Urinary bladder (tissue), 4 donors: ENCODE results near the gene GCG. TPM values are rescaled to one million over a fixed set of nuclear protein-coding genes. Genes with fewer than 3 reads are reported as not detected.

Experiments used
- DNase-seq: peaks from one replicate; pipeline ENCODE4 v3.0.0-alpha.2; 2015; ENCODE audit errors: extremely low spot score
- H3K27ac ChIP-seq: one replicate; pipeline ENCODE4 v1.5.1; 2013; ENCODE audit warnings: low read depth, mild to moderate bottlenecking, moderate library complexity
- H3K36me3 ChIP-seq: one replicate; pipeline ENCODE4 v1.6.1; 2013; ENCODE audit warnings: mild to moderate bottlenecking, moderate library complexity; ENCODE audit not compliant: insufficient read depth
- H3K4me1 ChIP-seq: one replicate; pipeline ENCODE4 v1.6.1; 2013; ENCODE audit warnings: mild to moderate bottlenecking, moderate library complexity; ENCODE audit not compliant: insufficient read depth
- H3K4me3 ChIP-seq: one replicate; pipeline ENCODE4 v1.5.1; 2013; ENCODE audit warnings: low read depth, low read length
- WGBS: extraction: QIAGEN DNeasy Blood & Tissue Kit; methylation state at CpG from one replicate; pipeline ENCODE4 v1.1.7; 2013; 5-methylcytosine and 5-hydroxymethylcytosine counted together
- polyA plus RNA-seq: library from polyadenylated mRNA; stranded (reverse); fragments of 200-250 nt; gene quantifications from one replicate; pipeline ENCODE4 v1.2.3, GENCODE V29; 2013
- total RNA-seq: library from RNA; depleted of rRNA; stranded (reverse); fragments of >200 nt; gene quantifications from one replicate; pipeline ENCODE4 v1.2.3, GENCODE V29; 2014
- donor health status: healthy with polysubstance abuse.
- donor health status: healthy.

The GCG gene
- total RNA-seq (not detected), polyA plus RNA-seq (not detected)

- Histone ChIP-seq H3K4me3 (no peak within 1 kb of the TSS), H3K36me3 (no peaks in the 10 kb centered on the region), H3K4me1 (no peaks in the 10 kb centered on the region), H3K27ac (no peak within 1 kb of the TSS)
- DNase-seq: no peak
- 83% methylated on average over 3 of the region's 3 CpGs for WGBS
Observed at GRCh38 chr2:162152147-162152546, at the start of gene GCG. TSS of gene GCG (minus strand) at chr2:162152247. CDS start at chr2:162149178, 3,069 bp downstream.

DNA sequence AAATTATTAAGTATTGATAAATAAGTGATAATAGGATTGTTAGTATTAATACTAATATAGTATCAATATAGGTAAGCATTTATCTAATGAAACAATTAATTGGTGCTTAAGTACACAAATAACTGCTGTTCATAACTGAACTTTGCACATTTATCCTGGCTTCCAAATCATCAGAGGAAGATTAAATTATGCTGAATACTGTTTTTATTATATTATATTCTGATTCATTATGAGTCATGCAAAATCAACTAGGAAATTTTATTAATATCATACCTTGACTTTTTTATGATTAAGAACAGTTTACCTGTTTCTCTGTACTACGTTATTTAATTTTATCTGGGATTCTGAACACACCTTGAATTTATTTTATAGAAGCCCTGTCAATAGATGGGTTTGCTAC, 48.6 kb upstream of the GCG start:
- no peaks in the 10 kb centered on the region for H3K4me1 ChIP-seq
- no peak overlapping the region for H3K4me3 ChIP-seq
- H3K36me3 ChIP-seq: no peaks in the 10 kb centered on the region
- 89% methylated on average over 1 of the region's 1 CpG for WGBS
- no peak overlapping the region for H3K27ac ChIP-seq
- DNase-seq: no peak

DNA sequence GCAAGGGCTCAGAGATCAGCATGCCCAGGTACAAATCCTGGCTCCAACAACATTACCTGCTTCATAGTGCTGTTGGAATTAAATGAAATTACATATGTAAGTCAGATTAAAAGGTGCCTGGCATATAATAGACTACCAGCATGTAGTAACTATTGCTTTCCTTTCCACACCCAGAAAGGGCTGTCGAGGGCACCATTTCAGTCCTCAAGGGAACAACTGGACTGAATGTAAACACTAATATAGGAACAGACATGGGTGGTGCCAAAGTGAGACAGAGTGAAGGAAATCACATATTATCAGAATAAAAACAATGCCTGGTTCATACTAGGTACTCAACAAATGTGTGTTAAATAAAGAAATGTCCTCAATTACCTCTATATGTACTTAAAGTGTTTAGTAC, 47.9 kb upstream of the GCG start:
- DNase-seq: no peak
- no peaks in the 10 kb centered on the region for H3K4me1 ChIP-seq
- H3K36me3 ChIP-seq: no peaks in the 10 kb centered on the region
- no peak overlapping the region for H3K27ac ChIP-seq
- WGBS: 60% methylated on average over 1 of the region's 1 CpG
- H3K4me3 ChIP-seq: no peak overlapping the region

DNA sequence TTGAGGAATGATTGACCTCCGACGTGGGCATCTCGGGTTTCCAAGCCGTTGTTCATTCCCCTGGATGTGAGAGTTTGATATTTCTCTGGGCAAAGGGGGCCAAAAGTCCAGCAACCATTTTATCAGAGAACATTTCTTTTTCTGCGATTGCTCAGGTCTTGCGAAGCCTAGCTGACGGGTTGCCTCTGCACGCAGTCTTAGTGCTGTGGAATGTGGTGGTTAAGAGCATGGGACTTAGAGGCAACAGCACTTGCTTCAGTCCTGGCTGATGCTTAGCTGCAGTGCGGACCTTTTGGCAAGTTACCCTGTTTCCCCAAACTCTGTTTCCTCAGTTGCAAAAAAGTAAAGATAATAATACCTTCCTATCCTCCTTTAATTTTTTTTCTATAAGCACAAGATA, 46.2 kb upstream of the GCG start:
- no peak for DNase-seq
- H3K36me3 ChIP-seq: no peaks in the 10 kb centered on the region
- no peak overlapping the region for H3K27ac ChIP-seq
- WGBS: 91% methylated on average over 9 of the region's 9 CpGs
- no peak overlapping the region for H3K4me3 ChIP-seq
- H3K4me1 ChIP-seq: no peaks in the 10 kb centered on the region

GRCh38 chr2:162197069-162197825, 45.2 kb upstream of the GCG start:
- no peak for DNase-seq
- Histone ChIP-seq H3K4me1 (no peaks in the 10 kb centered on the region), H3K4me3 (no peak overlapping the region), H3K36me3 (no peaks in the 10 kb centered on the region), H3K27ac (no peak overlapping the region)
- WGBS: 83% methylated on average over 2 of the region's 2 CpGs

- no peaks in the 10 kb centered on the region for H3K4me1 ChIP-seq
- no peak for DNase-seq
- no peak overlapping the region for H3K27ac ChIP-seq
- H3K4me3 ChIP-seq: no peak overlapping the region
- H3K36me3 ChIP-seq: no peaks in the 10 kb centered on the region
- WGBS: 89% methylated on average over 7 of the region's 7 CpGs
Observed at GRCh38 chr2:162196638-162197037, 44.6 kb upstream of the GCG start.

DNA sequence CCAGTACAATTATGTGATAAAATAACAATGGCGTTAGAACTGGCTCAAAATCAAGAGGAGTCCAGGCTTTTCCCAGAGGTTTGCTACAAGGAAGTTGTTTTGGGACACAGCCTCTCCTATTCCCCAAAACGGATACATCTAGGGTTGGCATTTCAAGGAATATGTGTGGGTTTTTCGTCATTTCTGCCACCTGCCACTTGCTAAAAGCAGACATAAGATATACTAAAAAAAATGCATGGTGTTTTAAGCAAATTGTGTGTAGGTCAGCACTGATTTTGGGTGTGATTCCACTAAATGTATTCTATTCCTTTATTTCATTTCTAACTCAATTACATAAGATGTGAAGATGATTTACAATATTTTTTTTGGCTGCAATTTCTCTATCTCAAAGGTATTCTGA, 36.4 kb upstream of the GCG start:
- WGBS: 87% methylated on average over 3 of the region's 3 CpGs
- H3K4me1 ChIP-seq: no peaks in the 10 kb centered on the region
- H3K36me3 ChIP-seq: no peaks in the 10 kb centered on the region
- no peak overlapping the region for H3K27ac ChIP-seq
- H3K4me3 ChIP-seq: no peak overlapping the region
- DNase-seq: no peak

GRCh38 chr2:162185541-162186232, 33.6 kb upstream of the GCG start:
- no peaks in the 10 kb centered on the region for H3K36me3 ChIP-seq
- WGBS: 70% methylated on average over 5 of the region's 5 CpGs
- H3K4me3 ChIP-seq: no peak overlapping the region
- no peak for DNase-seq
- H3K4me1 ChIP-seq: no peaks in the 10 kb centered on the region
- H3K27ac ChIP-seq: no peak overlapping the region

- WGBS: 22% methylated on average over 2 of the region's 2 CpGs
- DNase-seq: no peak
- H3K27ac ChIP-seq: no peak overlapping the region
- no peaks in the 10 kb centered on the region for H3K4me1 ChIP-seq
- no peak overlapping the region for H3K4me3 ChIP-seq
- no peaks in the 10 kb centered on the region for H3K36me3 ChIP-seq
Observed at GRCh38 chr2:162184821-162185450, 32.9 kb upstream of the GCG start.

- no peaks in the 10 kb centered on the region for H3K4me1 ChIP-seq
- H3K4me3 ChIP-seq: no peak overlapping the region
- no peak overlapping the region for H3K27ac ChIP-seq
- H3K36me3 ChIP-seq: no peaks in the 10 kb centered on the region
- WGBS: 88% methylated on average over 6 of the region's 6 CpGs
- no peak for DNase-seq
Observed at GRCh38 chr2:162184359-162184758, 32.3 kb upstream of the GCG start.

DNA sequence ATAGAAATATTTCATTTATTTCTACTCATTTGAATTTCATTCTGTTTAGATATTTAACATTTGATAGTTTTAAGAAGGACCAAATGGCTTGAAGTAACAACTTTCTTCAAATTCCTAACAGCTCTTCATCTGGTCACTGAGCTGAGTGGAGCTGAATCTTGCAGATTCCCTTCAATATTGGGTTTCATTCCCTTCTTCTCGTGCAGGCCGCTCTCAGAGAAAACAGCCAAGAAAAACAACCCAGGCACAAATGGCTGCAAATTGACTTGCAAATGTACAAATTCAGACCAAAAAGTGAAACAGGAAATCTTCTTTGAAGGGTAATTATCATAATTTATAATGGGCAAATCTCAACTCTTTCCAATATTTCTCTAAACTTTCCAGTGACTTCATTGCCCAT, 30.3 kb upstream of the GCG start:
- WGBS: 91% methylated on average over 2 of the region's 2 CpGs
- Histone ChIP-seq H3K27ac (no peak overlapping the region), H3K4me3 (no peak overlapping the region), H3K4me1 (no peaks in the 10 kb centered on the region), H3K36me3 (no peaks in the 10 kb centered on the region)
- no peak for DNase-seq

- WGBS: 74% methylated on average over 4 of the region's 4 CpGs
- Histone ChIP-seq H3K36me3 (no peaks in the 10 kb centered on the region), H3K27ac (no peak overlapping the region), H3K4me1 (no peaks in the 10 kb centered on the region), H3K4me3 (no peak overlapping the region)
- DNase-seq: no peak
Observed at GRCh38 chr2:162177301-162177700, 25.3 kb upstream of the GCG start.

- H3K36me3 ChIP-seq: no peaks in the 10 kb centered on the region
- 46% methylated on average over 3 of the region's 3 CpGs for WGBS
Observed at GRCh38 chr2:162175714-162176113, 23.7 kb upstream of the GCG start.

GRCh38 chr2:162174746-162175145, 22.7 kb upstream of the GCG start:
- Histone ChIP-seq H3K36me3 (no peaks in the 10 kb centered on the region), H3K27ac (no peak overlapping the region), H3K4me3 (no peak overlapping the region), H3K4me1 (no peaks in the 10 kb centered on the region)
- no peak for DNase-seq
- 85% methylated on average over 5 of the region's 5 CpGs for WGBS

More at GRCh38 chr2:162175714-162176113, 23.7 kb upstream of the GCG start:
- Histone ChIP-seq H3K27ac (no peak overlapping the region), H3K4me1 (no peaks in the 10 kb centered on the region), H3K4me3 (no peak overlapping the region)
- DNase-seq: no peak
